Raji (cell line): ENCODE results near the gene SNAI3.

Experiments
- POLR2A ChIP-seq: IDR thresholded peaks from 2 replicates; pipeline ENCODE4 v1.6.1; 2011; ENCODE audit warnings: low read depth, low read length, control low read depth; ENCODE audit not compliant: insufficient read depth

Gene SNAI3

GRCh38 chr16:88678224-88678979, 7.9 kb downstream of the SNAI3 start:
- TF ChIP-seq POLR2A = no peak

DNA sequence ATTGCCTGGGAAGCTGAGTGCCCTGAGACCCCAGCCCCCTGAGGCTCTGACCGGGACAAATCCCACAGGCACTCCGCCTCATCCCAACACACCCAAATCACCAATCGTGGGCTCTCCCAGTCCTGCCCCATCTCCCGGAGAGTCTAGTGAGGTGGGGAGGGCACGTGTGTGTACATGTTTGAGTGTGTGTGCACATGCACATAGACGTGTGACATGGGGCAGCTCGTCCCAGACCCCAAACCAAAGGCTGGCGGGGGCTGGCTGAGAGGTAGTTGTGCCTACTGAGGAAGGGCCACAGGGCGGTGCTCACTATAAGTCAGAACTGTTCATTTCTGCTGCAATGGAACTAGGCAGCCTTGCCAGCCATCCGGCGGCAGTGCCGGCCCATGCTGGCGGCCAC, 8.6 kb downstream of the SNAI3 start:
- TF ChIP-seq POLR2A = no peak

DNA sequence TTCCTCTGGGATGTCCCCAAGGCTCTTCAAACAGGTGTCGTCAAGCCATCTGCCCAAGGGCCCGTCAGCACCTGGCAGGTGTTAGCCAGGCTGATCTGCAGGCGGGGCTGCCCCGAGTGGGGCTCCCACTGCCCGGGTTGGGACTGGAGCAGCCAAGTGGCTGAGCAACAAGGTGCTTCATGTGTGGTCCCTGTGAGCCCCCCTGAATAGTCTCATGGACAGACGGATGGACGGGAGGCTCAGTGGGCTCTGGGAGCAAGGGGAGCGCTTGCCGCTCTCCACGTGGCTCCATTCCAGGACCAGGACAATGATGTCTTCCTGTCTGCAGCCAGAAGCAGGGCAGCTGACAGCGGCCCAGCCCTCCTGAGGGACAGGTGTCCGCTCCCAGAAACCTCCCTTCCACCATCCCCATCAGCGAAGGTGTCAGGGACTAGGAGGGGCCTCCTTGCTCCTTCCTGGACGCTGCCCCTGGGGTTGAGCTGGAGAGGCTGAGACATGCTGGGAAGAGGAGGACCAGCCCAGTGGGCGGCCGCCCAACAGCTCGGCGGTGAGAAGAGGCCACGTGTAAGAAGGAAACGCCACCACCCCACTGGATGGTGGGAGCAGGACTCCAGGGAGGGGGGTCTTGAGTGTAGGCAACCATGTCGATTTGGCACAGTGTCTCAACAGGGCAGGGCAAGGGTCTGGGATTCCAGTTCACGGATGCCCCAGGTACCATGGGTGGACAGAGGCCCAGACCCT, 9.6 kb downstream of the SNAI3 start:
- TF ChIP-seq POLR2A = no peak

DNA sequence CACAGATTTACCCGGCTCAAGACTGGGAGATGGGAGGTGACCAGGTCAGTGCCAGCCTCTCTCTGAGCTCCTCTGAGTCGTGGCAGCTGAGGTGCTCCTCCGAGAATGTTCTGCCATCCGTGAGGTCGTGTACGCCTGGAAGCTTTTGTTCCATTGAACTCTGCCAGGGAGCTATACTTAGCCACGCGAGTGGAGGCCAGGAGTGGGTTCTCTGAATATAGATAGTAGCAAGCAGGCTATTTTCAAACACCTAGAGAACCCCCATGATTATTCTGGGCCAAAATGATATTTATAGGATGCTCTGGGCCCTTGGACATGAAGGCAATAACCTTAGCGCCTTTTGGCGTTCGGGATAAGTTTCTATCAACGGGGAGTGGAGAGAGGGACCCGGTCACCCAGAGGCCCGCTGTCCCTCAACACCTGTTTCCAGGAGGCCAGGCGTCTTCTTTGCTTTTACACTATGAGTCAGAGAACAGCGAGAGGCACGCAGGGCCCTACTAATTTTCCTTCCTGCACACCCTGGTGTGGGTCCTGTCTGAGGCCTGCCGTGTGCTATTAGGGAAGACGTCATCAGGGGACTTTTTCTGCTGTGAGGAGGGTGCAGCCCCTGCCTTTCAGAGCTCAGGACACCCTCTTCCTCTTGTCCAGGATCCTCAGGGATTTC, 12.5 kb downstream of the SNAI3 start:
- no peak for TF ChIP-seq POLR2A

- no peak for TF ChIP-seq POLR2A
Observed at GRCh38 chr16:88672776-88673175, 13.5 kb downstream of the SNAI3 start.

- TF ChIP-seq POLR2A = no peak
Observed at GRCh38 chr16:88671806-88672205, 14.5 kb downstream of the SNAI3 start.

DNA sequence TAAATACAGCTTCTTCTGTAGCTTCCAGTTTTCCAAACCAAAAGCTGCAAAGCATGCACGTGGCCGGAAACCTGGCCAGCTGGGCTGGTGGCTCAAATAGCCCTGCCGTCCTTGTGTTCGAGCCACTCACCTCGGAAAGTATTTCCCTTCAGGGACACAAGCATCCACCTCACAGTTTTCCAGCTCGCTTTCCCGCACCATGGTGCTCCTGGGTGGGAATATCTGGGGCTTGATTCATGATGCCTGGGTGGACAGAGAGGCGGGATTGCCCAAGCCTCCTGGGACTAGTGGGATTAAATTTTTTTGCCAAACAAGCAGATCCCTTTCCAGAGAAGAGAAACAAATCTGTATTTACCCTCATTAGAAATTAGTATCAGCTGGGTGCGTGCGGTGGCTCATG, 16.3 kb downstream of the SNAI3 start:
- TF ChIP-seq POLR2A = no peak

DNA sequence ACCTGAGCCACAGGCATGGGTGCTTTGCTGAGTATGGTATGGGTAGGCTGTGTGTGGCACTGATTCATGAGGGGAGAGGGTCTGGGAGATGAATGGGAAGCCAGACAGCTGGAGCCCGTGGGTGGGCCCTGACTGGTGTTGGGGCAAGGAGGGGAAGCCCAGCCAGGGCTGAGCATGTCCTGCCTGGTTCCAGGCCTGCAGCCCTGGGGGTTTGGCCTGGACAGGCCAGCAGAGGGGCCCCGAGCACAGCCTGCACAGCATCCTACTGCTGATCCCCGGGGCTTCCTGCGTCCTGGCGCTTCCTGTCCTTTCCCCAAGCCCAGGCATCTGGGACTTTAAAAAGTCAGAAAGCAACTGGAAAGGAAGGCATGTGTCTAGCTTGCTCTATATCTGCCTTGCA, 18.8 kb downstream of the SNAI3 start:
- TF ChIP-seq POLR2A = no peak

DNA sequence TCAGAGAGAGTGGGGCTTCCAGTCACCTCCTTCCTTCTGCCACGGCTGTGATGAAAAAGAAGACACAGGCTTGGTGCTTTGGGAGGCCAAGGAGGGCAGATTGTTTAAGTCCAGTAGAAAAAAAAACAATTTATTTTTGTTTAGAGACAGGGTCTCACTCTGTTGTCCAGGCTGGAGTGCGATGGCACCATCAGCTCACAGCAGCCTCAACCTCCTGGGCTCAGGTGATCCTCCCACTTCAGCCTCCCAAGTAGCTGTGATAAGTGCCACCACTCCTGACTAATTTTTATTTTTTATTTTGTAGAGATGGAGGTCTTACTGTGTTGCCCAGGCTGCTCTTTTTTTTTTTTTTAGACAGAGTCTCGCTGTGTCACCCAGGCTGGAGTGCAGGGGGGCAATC, 20.7 kb downstream of the SNAI3 start:
- TF ChIP-seq POLR2A = no peak

DNA sequence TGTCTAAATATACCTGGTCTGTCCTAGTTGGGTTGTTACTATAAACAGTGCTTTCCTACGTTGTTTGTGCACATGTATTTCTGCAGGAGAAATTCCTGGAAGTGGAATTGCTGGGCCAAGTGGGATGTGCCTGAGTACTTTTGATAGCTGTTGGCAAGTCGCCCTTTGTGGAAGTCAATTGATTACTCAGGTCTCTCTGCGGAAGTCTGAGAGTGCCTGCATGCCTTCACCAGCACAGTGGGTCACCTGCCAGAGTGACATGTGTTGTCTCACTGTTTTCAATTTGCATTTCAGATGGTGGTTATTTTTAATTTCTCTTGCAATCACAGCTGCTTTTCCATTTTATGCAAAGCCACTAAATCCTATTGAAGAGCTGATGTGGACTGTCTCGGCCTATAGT, 21.2 kb downstream of the SNAI3 start:
- TF ChIP-seq POLR2A = no peak

DNA sequence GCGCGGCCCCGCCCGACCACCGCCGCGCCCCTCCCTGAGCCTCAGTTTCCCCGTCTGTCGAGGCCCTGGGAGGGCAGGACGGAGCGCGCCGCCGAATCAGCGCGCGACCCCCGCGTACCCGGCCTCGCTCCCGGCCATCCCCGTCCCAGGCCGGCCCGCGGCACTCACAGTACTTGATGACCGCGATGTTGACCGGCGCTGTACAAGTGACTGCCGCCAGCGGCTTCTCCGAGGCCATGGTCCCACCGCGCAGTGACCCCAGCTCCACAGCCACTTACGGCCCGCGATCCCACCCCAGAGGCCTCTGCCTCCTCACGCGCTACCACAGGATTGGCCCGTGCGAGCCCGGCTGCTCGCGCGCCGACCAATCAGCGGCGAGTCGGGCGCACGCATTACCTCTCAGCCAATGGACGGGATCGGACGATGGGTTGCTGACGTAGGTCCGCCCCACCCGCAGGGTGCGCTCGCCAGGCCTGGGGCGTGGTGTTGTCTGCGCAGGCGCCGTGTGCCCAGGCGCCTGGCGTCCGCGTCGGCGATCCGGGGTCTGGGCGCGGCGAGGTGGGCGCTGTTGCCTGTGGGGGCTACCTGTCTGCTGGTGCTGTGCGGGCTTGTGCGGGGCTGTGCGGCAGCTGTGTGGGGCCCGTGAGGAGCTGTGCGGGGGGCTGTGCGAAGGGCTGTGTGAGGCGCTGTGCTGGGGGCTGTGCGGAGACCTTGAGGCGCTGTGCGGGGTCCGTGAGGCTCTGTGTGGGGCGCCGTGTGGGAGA, 23.3 kb downstream of the SNAI3 start, which contains the start of gene MVD:
Gene MVD (minus strand): TSS at position 249 of the 764 bp plus-strand sequence. CDS start 11 bp downstream, at position 238.
- TF ChIP-seq POLR2A = peak; percentile 95

DNA sequence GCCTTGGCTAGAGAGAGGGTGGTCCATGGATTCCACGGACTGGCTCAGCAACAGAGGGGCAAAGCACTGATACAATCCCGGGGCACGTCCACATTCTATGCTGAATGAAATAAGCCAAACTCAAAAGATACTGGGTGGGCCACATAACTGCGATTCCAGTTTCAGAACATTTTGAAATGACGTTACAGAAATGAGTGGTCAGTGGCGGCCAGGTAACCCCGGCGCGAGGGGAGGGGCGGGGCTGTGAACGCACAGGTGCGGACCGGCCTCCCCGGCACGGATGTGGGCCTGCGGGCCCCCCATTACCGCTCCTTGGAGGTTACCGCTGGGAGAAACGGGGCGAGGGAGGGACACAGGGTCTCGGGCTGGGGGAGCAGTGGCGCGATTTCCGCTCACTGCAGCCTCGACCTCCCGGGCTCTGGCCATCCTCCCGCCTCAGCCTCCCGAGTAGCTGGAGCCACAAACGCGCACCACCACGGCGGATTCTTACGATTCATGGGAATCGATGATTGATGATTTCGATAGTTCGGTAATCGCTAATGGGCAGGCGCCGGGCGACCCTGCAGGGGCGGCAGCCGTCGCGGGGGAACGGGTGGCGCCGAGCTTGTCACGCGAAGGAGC, 24.0 kb downstream of the SNAI3 start:
- TF ChIP-seq POLR2A = no peak

GRCh38 chr16:88661468-88661867, 24.8 kb downstream of the SNAI3 start:
- no peak for TF ChIP-seq POLR2A

- no peak for TF ChIP-seq POLR2A
Observed at GRCh38 chr16:88659160-88659559, 27.1 kb downstream of the SNAI3 start.

DNA sequence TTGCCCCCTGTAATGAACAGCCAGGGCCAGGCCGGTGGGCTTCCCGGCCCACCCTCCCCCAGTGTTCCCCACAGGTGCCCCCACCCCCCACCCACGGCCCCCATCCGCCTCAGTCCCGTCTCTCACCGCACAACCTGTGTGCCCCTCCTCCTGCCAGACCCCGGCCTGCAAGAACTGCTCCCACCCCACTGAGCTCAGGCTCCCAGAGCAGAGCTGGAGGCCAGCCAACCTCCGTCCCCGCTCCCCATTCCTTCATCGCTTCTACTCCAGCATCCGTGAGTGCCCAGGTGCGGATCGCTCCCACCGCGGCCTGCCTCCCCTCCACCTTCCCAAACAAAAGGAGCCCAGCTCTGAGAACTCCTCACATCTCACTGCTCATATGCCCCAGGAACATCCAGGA, 27.6 kb downstream of the SNAI3 start:
- no peak for TF ChIP-seq POLR2A
